ENCODE results near the gene SPAAR. TPM values are rescaled to one million over a fixed set of nuclear protein-coding genes. Genes with fewer than 3 reads are reported as not detected.

Gene SPAAR
- polyA plus RNA-seq, 2 of the 4 experiments (the other 2 are of a cell fraction): not detected

- TF ChIP-seq PBX3 (IDR thresholded peaks at IDR 0.05) (no peak), JUNB (IDR thresholded peaks at IDR 0.05) (no peak), SMC3 (IDR thresholded peaks at IDR 0.05) (no peak), RARB (CRISPR knock-in tag; IDR thresholded peaks at IDR 0.05) (no peak), POLR2A (IDR thresholded peaks at IDR 0.05; ENCODE audit: low read length) (no peak), HEYL (CRISPR knock-in tag; IDR thresholded peaks at IDR 0.05) (no peak)
These were observed 38.9 kb upstream of the SPAAR start, which contains the start of gene OR13J1 (continued) for GRCh38 chr9:35870351-35870923.

DNA sequence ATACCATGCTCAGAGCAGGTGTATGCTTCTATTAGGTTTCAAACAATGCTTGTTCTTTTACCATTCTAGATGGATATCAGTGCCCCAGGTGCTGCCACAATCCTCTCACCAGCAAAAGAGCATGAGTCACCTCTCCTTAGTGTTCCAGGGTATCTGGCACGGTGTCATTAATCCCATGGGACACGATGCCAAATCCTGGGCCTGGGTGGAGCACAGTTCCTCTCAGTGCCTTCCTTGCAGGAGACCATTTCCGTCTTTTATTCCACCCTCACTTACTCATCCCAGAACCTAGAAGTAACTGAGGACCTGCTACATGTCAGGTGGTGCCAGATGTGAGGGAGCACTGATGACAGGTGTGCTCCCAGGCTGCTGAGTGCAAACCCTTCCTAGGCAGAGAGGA lies 37.7 kb upstream of the SPAAR start:
- Histone ChIP-seq H3K4me2 (no peak overlapping the region), H3K9me3 (peaks cover 14% of the 10 kb centered on the region), H3K4me3 (no peak overlapping the region), H3K27ac (no peak overlapping the region), H3K4me1 (peaks cover 2% of the 10 kb centered on the region; the same call in 1 of the 3 replicates)
- ChIA-PET CTCF (interaction anchor here (0.8 to 4.5 kb wide), 3 partner anchors 11 to 81 kb away, joined by 3 to 25 read pairs (median 12); no protein-coding TSS in a partner anchor), POLR2A (no interaction called here)
- ATAC-seq (0 out of 6 replicates have a peak, but pooled peaks of 1 of the 2 experiments have one; percentile 35), FAIRE-seq (no peak), DNase-seq (ENCODE audit: low read depth in 1 of 2, low spot score in 1 of 2) (no peak)
- 35% methylated on average over 3 of the region's 3 CpGs for WGBS (ENCODE audit: missing lambda C conversion rate)
- no peak for TF ChIP-seq SREBF2 (IDR thresholded peaks at IDR 0.05)
- TF ChIP-seq E2F6 (IDR thresholded peaks at IDR 0.05; ENCODE audit: borderline replicate concordance, low read depth): no peak
- TF ChIP-seq JUNB (IDR thresholded peaks at IDR 0.05): no peak
- TF ChIP-seq ZC3H11A (IDR thresholded peaks at IDR 0.05): no peak
- TF ChIP-seq GATA3 (IDR thresholded peaks at IDR 0.05; ENCODE audit: borderline replicate concordance): no peak
- no peak for TF ChIP-seq ZFP36 (IDR thresholded peaks at IDR 0.05; ENCODE audit: borderline replicate concordance, partially characterized antibody)
- TF ChIP-seq PHF8 (IDR thresholded peaks at IDR 0.05; ENCODE audit: borderline replicate concordance, low read depth): no peak
- TF ChIP-seq ZSCAN20 (CRISPR knock-in tag; IDR thresholded peaks at IDR 0.05): no peak
- no peak for TF ChIP-seq NFE2L2 (conservative IDR thresholded peaks at IDR 0.05; ENCODE audit: low read length)
- TF ChIP-seq SMC3 (IDR thresholded peaks at IDR 0.05): no peak
- TF ChIP-seq HEYL (CRISPR knock-in tag; IDR thresholded peaks at IDR 0.05): no peak
- no peak for TF ChIP-seq RAD21 (conservative IDR thresholded peaks at IDR 0.05 in 1 of 2, IDR thresholded peaks at IDR 0.05 in 1 of 2)

DNA sequence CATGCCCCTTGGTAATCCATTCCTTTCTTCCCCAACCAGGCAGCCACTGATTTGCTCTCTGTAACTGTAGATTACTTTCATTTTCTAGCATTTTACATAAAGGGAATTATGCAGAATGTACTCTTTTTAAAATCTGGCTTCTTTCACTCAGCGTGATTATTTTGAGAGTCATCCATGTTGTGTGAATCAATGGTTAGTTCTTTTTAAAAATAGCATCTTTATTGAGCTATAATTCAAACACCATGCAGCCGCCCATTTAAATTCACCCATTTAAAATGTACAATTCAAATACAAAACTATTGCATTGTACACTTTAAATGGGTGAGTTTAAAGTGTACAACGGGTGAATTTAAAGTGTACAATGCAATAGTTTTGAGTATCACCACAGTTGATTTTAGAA lies 36.8 kb upstream of the SPAAR start:
- 24% methylated on average over 3 of the region's 3 CpGs for WGBS (ENCODE audit: missing lambda C conversion rate)
- TF ChIP-seq RCOR1 (IDR thresholded peaks at IDR 0.05; ENCODE audit: low read depth, low read length) (no peak), E2F6 (IDR thresholded peaks at IDR 0.05; ENCODE audit: borderline replicate concordance, low read depth) (no peak), SMC3 (IDR thresholded peaks at IDR 0.05) (no peak), CTCF (IDR thresholded peaks at IDR 0.05) (no peak), POLR2AphosphoS2 (conservative IDR thresholded peaks at IDR 0.05; ENCODE audit: low read length) (no peak), FOSL2 (IDR thresholded peaks at IDR 0.05) (no peak), FOSL2 (CRISPR knock-in tag; IDR thresholded peaks at IDR 0.05) (no peak), RFX5 (IDR thresholded peaks at IDR 0.05) (no peak), RAD21 (conservative IDR thresholded peaks at IDR 0.05 in 1 of 2, IDR thresholded peaks at IDR 0.05 in 1 of 2) (no peak), ESRRA (IDR thresholded peaks at IDR 0.05; ENCODE audit: borderline replicate concordance, low read length) (no peak), CBX8 (IDR thresholded peaks at IDR 0.05) (no peak), ATOH8 (CRISPR knock-in tag; IDR thresholded peaks at IDR 0.05; ENCODE audit: low read depth) (no peak), PHF8 (IDR thresholded peaks at IDR 0.05; ENCODE audit: borderline replicate concordance, low read depth) (no peak), HDAC2 (IDR thresholded peaks at IDR 0.05) (no peak), NR3C1 (IDR thresholded peaks at IDR 0.05) (no peak), NFE2L2 (conservative IDR thresholded peaks at IDR 0.05; ENCODE audit: low read length) (no peak), ZC3H11A (IDR thresholded peaks at IDR 0.05) (no peak)
- TF ChIP-seq, protein P1, sequence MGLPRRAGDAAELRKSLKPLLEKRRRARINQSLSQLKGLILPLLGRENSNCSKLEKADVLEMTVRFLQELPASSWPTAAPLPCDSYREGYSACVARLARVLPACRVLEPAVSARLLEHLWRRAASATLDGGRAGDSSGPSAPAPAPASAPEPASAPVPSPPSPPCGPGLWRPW (IDR thresholded peaks at IDR 0.05): no peak
- ChIA-PET POLR2A (no interaction called here), CTCF (interaction anchor here (0.6 to 3.9 kb wide), 3 partner anchors 10 to 1527 kb away, joined by 6 to 12 read pairs (median 11); no protein-coding TSS in a partner anchor)
- FAIRE-seq: no peak
- Histone ChIP-seq H3K4me1 (peaks cover 2% of the 10 kb centered on the region; the same call in 1 of the 3 replicates), H3K4me2 (no peak overlapping the region), H3K27ac (no peak overlapping the region), H3K4me3 (no peak overlapping the region), H3K9me3 (peaks cover 23% of the 10 kb centered on the region)
- no peak for ATAC-seq
- DNase-seq (ENCODE audit: low read depth in 1 of 2, low spot score in 1 of 2): no peak

Measured in A549 (cell line).